SKM-1 (cell line): ENCODE results near the gene ZNF469.
"Not testable (repeated sequence)": the region's sequence is repeated elsewhere in the genome, so short reads cannot be mapped to it uniquely, and the experiment has no call there.

Experiments
- DNase-seq: peaks from one replicate; lab custom pipeline; 2025; ENCODE audit not compliant: unreplicated experiment; lab: John Stamatoyannopoulos, UW

The ZNF469 gene

GRCh38 chr16:88360401-88360800, 22.4 kb upstream of the ZNF469 start:
- not testable (repeated sequence) for DNase-seq

- no peak for DNase-seq
These were observed 21.8 kb upstream of the ZNF469 start for GRCh38 chr16:88360999-88361398.

GRCh38 chr16:88361775-88362174, 21.0 kb upstream of the ZNF469 start:
- DNase-seq: no peak

- no peak for DNase-seq
These were observed 19.4 kb upstream of the ZNF469 start for GRCh38 chr16:88363239-88363891.

GRCh38 chr16:88365244-88365865, 17.4 kb upstream of the ZNF469 start:
- DNase-seq: no peak

GRCh38 chr16:88366032-88366703, 16.6 kb upstream of the ZNF469 start:
- DNase-seq: no peak

GRCh38 chr16:88366704-88367047, 16.1 kb upstream of the ZNF469 start:
- DNase-seq: no peak

GRCh38 chr16:88367560-88367959, 15.2 kb upstream of the ZNF469 start:
- no peak for DNase-seq

- DNase-seq: no peak
These were observed 14.7 kb upstream of the ZNF469 start for GRCh38 chr16:88368036-88368435.

GRCh38 chr16:88368994-88369393, 13.8 kb upstream of the ZNF469 start:
- no peak for DNase-seq

GRCh38 chr16:88369447-88370008, 13.2 kb upstream of the ZNF469 start:
- no peak for DNase-seq

GRCh38 chr16:88370365-88370764, 12.4 kb upstream of the ZNF469 start:
- DNase-seq: no peak

- no peak for DNase-seq
These were observed 10.2 kb upstream of the ZNF469 start for GRCh38 chr16:88372522-88372921.

- DNase-seq: no peak
These were observed 9.5 kb upstream of the ZNF469 start for GRCh38 chr16:88373211-88373610.

GRCh38 chr16:88373927-88374492, 8.7 kb upstream of the ZNF469 start:
- no peak for DNase-seq

GRCh38 chr16:88374736-88375135, 8.0 kb upstream of the ZNF469 start:
- DNase-seq: no peak

- DNase-seq: no peak
These were observed 7.4 kb upstream of the ZNF469 start for GRCh38 chr16:88375236-88375975.

- DNase-seq: no peak
These were observed 6.5 kb upstream of the ZNF469 start for GRCh38 chr16:88375996-88376834.

- no peak for DNase-seq
These were observed 5.7 kb upstream of the ZNF469 start for GRCh38 chr16:88376835-88377726.
